ENCODE measurements around the gene FSTL5. TPM values are rescaled to one million over a fixed set of nuclear protein-coding genes. Genes with fewer than 3 reads are reported as not detected.

Gene FSTL5
- total RNA-seq, 1 donor from 2014 or later = not detected

GRCh38 chr4:161702287-161702686 lies 461.5 kb downstream of the FSTL5 start:
- no peak for DNase-seq (ENCODE audit: low spot score)
- no peak overlapping the region for H3K27ac Mint-ChIP-seq
- H3K9me3 Mint-ChIP-seq = peaks cover 14% of the 10 kb centered on the region
- H3K27me3 Mint-ChIP-seq (ENCODE audit: low read depth) = no peaks in the 10 kb centered on the region
- H3K4me3 Mint-ChIP-seq (ENCODE audit: low read depth) = no peak overlapping the region
- intact Hi-C loops (cut with micrococcal nuclease) = no loop called here
- H3K4me1 Mint-ChIP-seq (ENCODE audit: low read depth) = no peaks in the 10 kb centered on the region
- H3K36me3 Mint-ChIP-seq (ENCODE audit: low read depth) = no peaks in the 10 kb centered on the region

GRCh38 chr4:161696944-161697343 lies 466.9 kb downstream of the FSTL5 start:
- intact Hi-C loops (cut with micrococcal nuclease) = no loop called here
- H3K4me1 Mint-ChIP-seq (ENCODE audit: low read depth) = no peaks in the 10 kb centered on the region
- no peaks in the 10 kb centered on the region for H3K27me3 Mint-ChIP-seq (ENCODE audit: low read depth)
- no peaks in the 10 kb centered on the region for H3K36me3 Mint-ChIP-seq (ENCODE audit: low read depth)
- no peak for DNase-seq (ENCODE audit: low spot score)
- H3K27ac Mint-ChIP-seq = no peak overlapping the region
- H3K4me3 Mint-ChIP-seq (ENCODE audit: low read depth) = no peak overlapping the region
- peaks cover 29% of the 10 kb centered on the region for H3K9me3 Mint-ChIP-seq

GRCh38 chr4:161680146-161680545 lies 483.7 kb downstream of the FSTL5 start:
- intact Hi-C loops (cut with micrococcal nuclease) = no loop called here
- H3K27me3 Mint-ChIP-seq (ENCODE audit: low read depth) = no peaks in the 10 kb centered on the region
- no peaks in the 10 kb centered on the region for H3K36me3 Mint-ChIP-seq (ENCODE audit: low read depth)
- DNase-seq (ENCODE audit: low spot score) = no peak
- peaks cover 8% of the 10 kb centered on the region for H3K9me3 Mint-ChIP-seq
- no peak overlapping the region for H3K27ac Mint-ChIP-seq
- no peaks in the 10 kb centered on the region for H3K4me1 Mint-ChIP-seq (ENCODE audit: low read depth)
- no peak overlapping the region for H3K4me3 Mint-ChIP-seq (ENCODE audit: low read depth)

GRCh38 chr4:161664740-161665139 lies 499.1 kb downstream of the FSTL5 start:
- DNase-seq (ENCODE audit: low spot score) = no peak
- H3K9me3 Mint-ChIP-seq = peaks cover 19% of the 10 kb centered on the region
- no peak overlapping the region for H3K27ac Mint-ChIP-seq
- H3K36me3 Mint-ChIP-seq (ENCODE audit: low read depth) = no peaks in the 10 kb centered on the region
- H3K4me3 Mint-ChIP-seq (ENCODE audit: low read depth) = no peak overlapping the region
- H3K27me3 Mint-ChIP-seq (ENCODE audit: low read depth) = no peaks in the 10 kb centered on the region
- intact Hi-C loops (cut with micrococcal nuclease) = no loop called here
- no peaks in the 10 kb centered on the region for H3K4me1 Mint-ChIP-seq (ENCODE audit: low read depth)

- Mint-ChIP-seq H3K4me3 (ENCODE audit: low read depth) (no peak overlapping the region), H3K9me3 (peaks cover 15% of the 10 kb centered on the region), H3K27me3 (ENCODE audit: low read depth) (no peaks in the 10 kb centered on the region), H3K4me1 (ENCODE audit: low read depth) (no peaks in the 10 kb centered on the region), H3K27ac (no peak overlapping the region), H3K36me3 (ENCODE audit: low read depth) (no peaks in the 10 kb centered on the region)
- intact Hi-C loops (cut with micrococcal nuclease) = no loop called here
- no peak for DNase-seq (ENCODE audit: low spot score)
Observed at GRCh38 chr4:161663844-161664243, 500.0 kb downstream of the FSTL5 start.

- no peak for DNase-seq (ENCODE audit: low spot score)
- H3K36me3 Mint-ChIP-seq (ENCODE audit: low read depth) = no peaks in the 10 kb centered on the region
- intact Hi-C loops (cut with micrococcal nuclease) = no loop called here
- no peak overlapping the region for H3K27ac Mint-ChIP-seq
- no peak overlapping the region for H3K4me3 Mint-ChIP-seq (ENCODE audit: low read depth)
- H3K27me3 Mint-ChIP-seq (ENCODE audit: low read depth) = no peaks in the 10 kb centered on the region
- H3K4me1 Mint-ChIP-seq (ENCODE audit: low read depth) = no peaks in the 10 kb centered on the region
- H3K9me3 Mint-ChIP-seq = peaks cover 4% of the 10 kb centered on the region
Observed at GRCh38 chr4:161658676-161659075, 505.1 kb downstream of the FSTL5 start.

GRCh38 chr4:161657616-161658015 lies 506.2 kb downstream of the FSTL5 start:
- H3K9me3 Mint-ChIP-seq = peaks cover 4% of the 10 kb centered on the region
- no peaks in the 10 kb centered on the region for H3K27me3 Mint-ChIP-seq (ENCODE audit: low read depth)
- H3K4me3 Mint-ChIP-seq (ENCODE audit: low read depth) = no peak overlapping the region
- no peaks in the 10 kb centered on the region for H3K4me1 Mint-ChIP-seq (ENCODE audit: low read depth)
- H3K27ac Mint-ChIP-seq = no peak overlapping the region
- H3K36me3 Mint-ChIP-seq (ENCODE audit: low read depth) = no peaks in the 10 kb centered on the region
- no peak for DNase-seq (ENCODE audit: low spot score)
- intact Hi-C loops (cut with micrococcal nuclease) = no loop called here

GRCh38 chr4:161656594-161656993 lies 507.2 kb downstream of the FSTL5 start:
- Mint-ChIP-seq H3K4me1 (ENCODE audit: low read depth) (no peaks in the 10 kb centered on the region), H3K27ac (no peak overlapping the region), H3K9me3 (no peaks in the 10 kb centered on the region), H3K27me3 (ENCODE audit: low read depth) (no peaks in the 10 kb centered on the region), H3K4me3 (ENCODE audit: low read depth) (no peak overlapping the region), H3K36me3 (ENCODE audit: low read depth) (no peaks in the 10 kb centered on the region)
- intact Hi-C loops (cut with micrococcal nuclease) = no loop called here
- no peak for DNase-seq (ENCODE audit: low spot score)

- Mint-ChIP-seq H3K27ac (no peak overlapping the region), H3K36me3 (ENCODE audit: low read depth) (no peaks in the 10 kb centered on the region), H3K4me1 (ENCODE audit: low read depth) (no peaks in the 10 kb centered on the region), H3K27me3 (ENCODE audit: low read depth) (no peaks in the 10 kb centered on the region), H3K9me3 (no peaks in the 10 kb centered on the region), H3K4me3 (ENCODE audit: low read depth) (no peak overlapping the region)
- no peak for DNase-seq (ENCODE audit: low spot score)
- intact Hi-C loops (cut with micrococcal nuclease) = no loop called here
Observed at GRCh38 chr4:161655148-161655547, 508.7 kb downstream of the FSTL5 start.

GRCh38 chr4:161653697-161654096 lies 510.1 kb downstream of the FSTL5 start:
- H3K27ac Mint-ChIP-seq = no peak overlapping the region
- H3K27me3 Mint-ChIP-seq (ENCODE audit: low read depth) = no peaks in the 10 kb centered on the region
- no peaks in the 10 kb centered on the region for H3K36me3 Mint-ChIP-seq (ENCODE audit: low read depth)
- DNase-seq (ENCODE audit: low spot score) = no peak
- intact Hi-C loops (cut with micrococcal nuclease) = no loop called here
- H3K4me1 Mint-ChIP-seq (ENCODE audit: low read depth) = no peaks in the 10 kb centered on the region
- peaks cover 4% of the 10 kb centered on the region for H3K9me3 Mint-ChIP-seq
- no peak overlapping the region for H3K4me3 Mint-ChIP-seq (ENCODE audit: low read depth)

GRCh38 chr4:161651586-161651985 lies 512.2 kb downstream of the FSTL5 start:
- Mint-ChIP-seq H3K27ac (no peak overlapping the region), H3K4me1 (ENCODE audit: low read depth) (no peaks in the 10 kb centered on the region), H3K9me3 (peaks cover 4% of the 10 kb centered on the region), H3K27me3 (ENCODE audit: low read depth) (no peaks in the 10 kb centered on the region), H3K4me3 (ENCODE audit: low read depth) (no peak overlapping the region), H3K36me3 (ENCODE audit: low read depth) (no peaks in the 10 kb centered on the region)
- intact Hi-C loops (cut with micrococcal nuclease) = no loop called here
- DNase-seq (ENCODE audit: low spot score) = no peak

GRCh38 chr4:161650812-161651211 lies 513.0 kb downstream of the FSTL5 start:
- no peaks in the 10 kb centered on the region for H3K36me3 Mint-ChIP-seq (ENCODE audit: low read depth)
- no peaks in the 10 kb centered on the region for H3K4me1 Mint-ChIP-seq (ENCODE audit: low read depth)
- H3K27me3 Mint-ChIP-seq (ENCODE audit: low read depth) = no peaks in the 10 kb centered on the region
- DNase-seq (ENCODE audit: low spot score) = no peak
- peaks cover 4% of the 10 kb centered on the region for H3K9me3 Mint-ChIP-seq
- intact Hi-C loops (cut with micrococcal nuclease) = no loop called here
- no peak overlapping the region for H3K4me3 Mint-ChIP-seq (ENCODE audit: low read depth)
- H3K27ac Mint-ChIP-seq = no peak overlapping the region

- no peaks in the 10 kb centered on the region for H3K36me3 Mint-ChIP-seq (ENCODE audit: low read depth)
- no peak for DNase-seq (ENCODE audit: low spot score)
- intact Hi-C loops (cut with micrococcal nuclease) = no loop called here
- H3K4me1 Mint-ChIP-seq (ENCODE audit: low read depth) = no peaks in the 10 kb centered on the region
- no peaks in the 10 kb centered on the region for H3K27me3 Mint-ChIP-seq (ENCODE audit: low read depth)
- peaks cover 9% of the 10 kb centered on the region for H3K9me3 Mint-ChIP-seq
- no peak overlapping the region for H3K4me3 Mint-ChIP-seq (ENCODE audit: low read depth)
- H3K27ac Mint-ChIP-seq = no peak overlapping the region
Observed at GRCh38 chr4:161647757-161648156, 516.0 kb downstream of the FSTL5 start.

GRCh38 chr4:161642708-161643107 lies 521.1 kb downstream of the FSTL5 start:
- Mint-ChIP-seq H3K27me3 (ENCODE audit: low read depth) (no peaks in the 10 kb centered on the region), H3K27ac (no peak overlapping the region), H3K36me3 (ENCODE audit: low read depth) (no peaks in the 10 kb centered on the region), H3K9me3 (peaks cover 16% of the 10 kb centered on the region), H3K4me3 (ENCODE audit: low read depth) (no peak overlapping the region), H3K4me1 (ENCODE audit: low read depth) (no peaks in the 10 kb centered on the region)
- intact Hi-C loops (cut with micrococcal nuclease) = no loop called here
- DNase-seq (ENCODE audit: low spot score) = no peak
